Pancreas (tissue), 10 donors: ENCODE measurements around the gene NIPAL3. TPM values are rescaled to one million over a fixed set of nuclear protein-coding genes. Genes with fewer than 3 reads are reported as not detected.
A peak's percentile ranks its signal among the peaks of the same experiment; 100 is the strongest.

Experiments used
- ATAC-seq, 4 donors: fragments of 200-7000 bp; cut with Tn5 transposase; one replicate each; pipeline versions ENCODE4 v1.8.0 to v1.9.1; 2020; ENCODE audit warnings: mild to moderate bottlenecking in 4 of 4, moderate library complexity in 4 of 4
- DNase-seq, 6 donors: peaks; one replicate each; pipeline ENCODE4 v3.0.0-alpha.2; 2020
- FAIRE-seq: peaks from 2 replicates; lab custom pipeline; 2012; peaks lifted over from hg19 to GRCh38; lab: Jason Lieb, UNC
- H3K27ac ChIP-seq, 4 donors: fragments of 200-600 bp; sonication (generic); 1 replicate in 3 of 4; 2 replicates in 1 of 4; pipeline versions ENCODE4 v1.5.0 to v1.8.0; 2020
- H3K27me3 ChIP-seq, 4 donors: fragments of 200-600 bp; one replicate each; pipeline ENCODE4 v1.8.0; 2021
- H3K36me3 ChIP-seq, 3 donors: fragments of 200-600 bp; sonication (generic) in 1 of 3; one replicate each; pipeline versions ENCODE4 v1.5.0 to v1.8.0; 2020 to 2021
- H3K4me1 ChIP-seq, 3 donors: fragments of 200-600 bp; one replicate each; pipeline ENCODE4 v1.8.0; 2021
- H3K4me3 ChIP-seq, 4 donors: fragments of 200-600 bp; sonication (generic) in 2 of 4; one replicate each; pipeline versions ENCODE4 v1.5.0 to v1.8.0; 2020 to 2021
- H3K9me3 ChIP-seq, 4 donors: fragments of 200-600 bp; one replicate each; pipeline ENCODE4 v1.8.0; 2021
- WGBS, 2 donors: extraction: QIAGEN DNeasy Blood & Tissue Kit; methylation state at CpG; one replicate each; pipeline ENCODE4 v1.1.7; 2013; 5-methylcytosine and 5-hydroxymethylcytosine counted together
- intact Hi-C, 3 donors: fragments of 100-400 bp; cut with DNase I; formaldehyde crosslinking; loops; one replicate each; pipeline versions ENCODE4 v1.11.1 to v1.14.2; 2022
- polyA plus RNA-seq, 2 donors: library from polyadenylated mRNA; stranded (reverse); fragments of 200-250 nt; gene quantifications; one replicate each; pipeline ENCODE4 v1.2.3, GENCODE V29; 2013
- total RNA-seq, 6 donors: library from RNA; stranded (reverse); fragmentation: NEBNext Ultra II Directional in 4 of 6; extraction: Animal tissue kit (Norgen Biotek cat#: 25700) in 4 of 6; gene quantifications; one replicate each; pipeline versions ENCODE4 v1.2.1 to v1.2.4, GENCODE V29; 2021 to 2023
- TF ChIP-seq, protein P1 (sequence below), 4 donors: fragments of 200-600 bp; sonication (generic) in 3 of 4; IDR thresholded peaks; one replicate each; pipeline versions ENCODE4 v1.5.0 to v1.8.0; 2021; ENCODE audit warnings: antibody characterized with exemption in 4 of 4
- donor health status: healthy with polysubstance abuse.
- donor health status: DM: no; HTN: no; CAD: no; lungs with moderate emphysema.
- donor health status: DM: no; HTN: no; CAD: no.
- donor health status: control.
- donor health status: control.
- donor health status: Bipolar disorder and iron deficiency.
- donor health status: DM: yes; HTN: yes; CAD: no.
- donor health status: DM: no; HTN: no; CAD: no.
- donor health status: DM: no; HTN: no; CAD: no.
- donor health status: DM: yes; HTN: yes; CAD: no.

NIPAL3 gene
- total and polyA plus RNA-seq, 8 donors: 7.2 to 25.4 (median 18.5) TPM

GRCh38 chr1:24417681-24418080 lies 2.1 kb downstream of the NIPAL3 start:
- intact Hi-C loops: loop anchor here in 1 of 3 donors (10.0 kb wide), 1 partner anchor 217 kb away; no protein-coding TSS in a partner anchor
- Histone ChIP-seq H3K27ac (no peak overlapping the region), H3K4me3 (no peak overlapping the region), H3K27me3 (no peaks in the 10 kb centered on the region), H3K9me3 (no peaks in the 10 kb centered on the region), H3K36me3 (peaks cover 0 to 26% (median 0%) of the 10 kb centered on the region in 3 donors), H3K4me1 (peaks cover 17 to 39% (median 32%) of the 10 kb centered on the region in 3 donors)
- 44 to 62% methylated on average over 1 of the region's 1 CpG for WGBS, 2 donors
- DNase-seq (no peak), ATAC-seq (no peak), FAIRE-seq (no peak)
- TF ChIP-seq, protein P1, sequence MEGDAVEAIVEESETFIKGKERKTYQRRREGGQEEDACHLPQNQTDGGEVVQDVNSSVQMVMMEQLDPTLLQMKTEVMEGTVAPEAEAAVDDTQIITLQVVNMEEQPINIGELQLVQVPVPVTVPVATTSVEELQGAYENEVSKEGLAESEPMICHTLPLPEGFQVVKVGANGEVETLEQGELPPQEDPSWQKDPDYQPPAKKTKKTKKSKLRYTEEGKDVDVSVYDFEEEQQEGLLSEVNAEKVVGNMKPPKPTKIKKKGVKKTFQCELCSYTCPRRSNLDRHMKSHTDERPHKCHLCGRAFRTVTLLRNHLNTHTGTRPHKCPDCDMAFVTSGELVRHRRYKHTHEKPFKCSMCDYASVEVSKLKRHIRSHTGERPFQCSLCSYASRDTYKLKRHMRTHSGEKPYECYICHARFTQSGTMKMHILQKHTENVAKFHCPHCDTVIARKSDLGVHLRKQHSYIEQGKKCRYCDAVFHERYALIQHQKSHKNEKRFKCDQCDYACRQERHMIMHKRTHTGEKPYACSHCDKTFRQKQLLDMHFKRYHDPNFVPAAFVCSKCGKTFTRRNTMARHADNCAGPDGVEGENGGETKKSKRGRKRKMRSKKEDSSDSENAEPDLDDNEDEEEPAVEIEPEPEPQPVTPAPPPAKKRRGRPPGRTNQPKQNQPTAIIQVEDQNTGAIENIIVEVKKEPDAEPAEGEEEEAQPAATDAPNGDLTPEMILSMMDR (IDR thresholded peaks at IDR 0.05): no peak

GRCh38 chr1:24418898-24419628 lies 3.5 kb downstream of the NIPAL3 start:
- WGBS, 2 donors: 64 to 69% methylated on average over 14 of the region's 14 CpGs
- peaks cover 0 to 30% (median 0%) of the 10 kb centered on the region in 3 donors for H3K36me3 ChIP-seq
- H3K9me3 ChIP-seq: no peaks in the 10 kb centered on the region
- H3K4me1 ChIP-seq: peaks cover 13 to 30% (median 28%) of the 10 kb centered on the region in 3 donors
- FAIRE-seq (no peak), ATAC-seq (no peak), DNase-seq (peak in 3 of 6 donors; percentile 30 to 70 (median 33))
- peak overlapping the region in 2 of 4 donors; percentile 18 to 22 for H3K27ac ChIP-seq
- H3K27me3 ChIP-seq: no peaks in the 10 kb centered on the region
- H3K4me3 ChIP-seq: no peak overlapping the region
- TF ChIP-seq, protein P1 (IDR thresholded peaks at IDR 0.05): no peak
- intact Hi-C loops: loop anchor here in 1 of 3 donors (10.0 kb wide), 1 partner anchor 216 kb away; no protein-coding TSS in a partner anchor

- intact Hi-C loops: loop anchor here in 1 of 3 donors (10.0 kb wide), 1 partner anchor 74 kb away; no protein-coding TSS in a partner anchor
- 79% methylated on average over 4 of the region's 4 CpGs for WGBS, 2 donors
- DNase-seq (no peak), FAIRE-seq (no peak), ATAC-seq (no peak)
- Histone ChIP-seq H3K9me3 (no peaks in the 10 kb centered on the region), H3K4me3 (no peak overlapping the region), H3K36me3 (peaks cover 0 to 30% (median 0%) of the 10 kb centered on the region in 3 donors), H3K27ac (no peak overlapping the region), H3K4me1 (peaks cover 14 to 29% (median 26%) of the 10 kb centered on the region in 3 donors), H3K27me3 (no peaks in the 10 kb centered on the region)
- TF ChIP-seq, protein P1 (IDR thresholded peaks at IDR 0.05): no peak
Observed at GRCh38 chr1:24420547-24420946, 4.9 kb downstream of the NIPAL3 start.

- H3K27ac ChIP-seq: no peak overlapping the region
- TF ChIP-seq, protein P1 (IDR thresholded peaks at IDR 0.05): no peak
- intact Hi-C loops: loop anchor here in 1 of 3 donors (10.0 kb wide), 1 partner anchor 73 kb away; no protein-coding TSS in a partner anchor
- ATAC-seq: no peak
- peaks cover 21 to 34% (median 30%) of the 10 kb centered on the region in 3 donors for H3K4me1 ChIP-seq
- H3K27me3 ChIP-seq: no peaks in the 10 kb centered on the region
- no peak for DNase-seq
- H3K4me3 ChIP-seq: no peak overlapping the region
- no peaks in the 10 kb centered on the region for H3K9me3 ChIP-seq
- FAIRE-seq: no peak
- 84 to 88% methylated on average over 2 of the region's 2 CpGs for WGBS, 2 donors
- peaks cover 0 to 30% (median 0%) of the 10 kb centered on the region in 3 donors for H3K36me3 ChIP-seq
Observed at GRCh38 chr1:24421502-24421901, 5.9 kb downstream of the NIPAL3 start.
